Activated CD4-positive, alpha-beta T cell treated with anti-CD3 and anti-CD28 coated beads for 48 hours (primary cell): ENCODE results near the gene ITGAL.
A peak's percentile ranks its signal among the peaks of the same experiment; 100 is the strongest.
"Not testable (repeated sequence)": the region's sequence is repeated elsewhere in the genome, so short reads cannot be mapped to it uniquely, and the experiment has no call there.

ENCODE experiments used
- DNase-seq: peaks from one replicate; pipeline ENCODE4 v3.0.0-alpha.2; 2020

Gene ITGAL

DNA sequence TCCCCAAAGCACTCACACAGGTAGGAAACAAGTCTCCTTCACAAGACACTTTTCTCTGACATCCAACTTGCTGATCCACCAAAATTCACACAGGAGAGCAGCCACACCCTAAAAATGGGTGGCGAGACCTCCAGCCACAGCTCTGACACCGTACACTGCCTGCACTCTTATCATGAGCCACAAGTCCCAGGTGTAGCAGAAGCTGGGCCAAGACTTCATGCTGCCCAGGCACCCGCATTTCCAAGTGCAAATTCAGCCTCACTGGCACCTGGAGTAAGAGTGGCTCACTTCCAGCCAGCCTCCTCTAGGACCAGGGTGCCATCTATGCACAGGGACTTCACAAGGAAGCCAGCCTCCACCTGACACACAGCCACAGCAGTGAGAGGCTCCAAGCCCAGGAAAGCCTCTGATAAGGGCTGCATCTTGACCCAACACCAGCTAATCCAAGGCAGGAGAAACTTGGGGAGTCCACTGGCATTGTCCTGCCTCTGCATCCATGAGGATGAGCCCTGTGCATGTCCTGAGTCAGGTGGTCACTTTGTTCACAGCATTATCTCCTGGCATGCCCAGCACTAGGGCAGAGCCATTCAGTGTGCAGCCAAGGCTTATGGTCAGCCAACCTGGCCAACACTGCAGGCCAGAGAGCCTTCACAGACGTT, 56.4 kb downstream of the ITGAL start:
- DNase-seq = no peak

DNA sequence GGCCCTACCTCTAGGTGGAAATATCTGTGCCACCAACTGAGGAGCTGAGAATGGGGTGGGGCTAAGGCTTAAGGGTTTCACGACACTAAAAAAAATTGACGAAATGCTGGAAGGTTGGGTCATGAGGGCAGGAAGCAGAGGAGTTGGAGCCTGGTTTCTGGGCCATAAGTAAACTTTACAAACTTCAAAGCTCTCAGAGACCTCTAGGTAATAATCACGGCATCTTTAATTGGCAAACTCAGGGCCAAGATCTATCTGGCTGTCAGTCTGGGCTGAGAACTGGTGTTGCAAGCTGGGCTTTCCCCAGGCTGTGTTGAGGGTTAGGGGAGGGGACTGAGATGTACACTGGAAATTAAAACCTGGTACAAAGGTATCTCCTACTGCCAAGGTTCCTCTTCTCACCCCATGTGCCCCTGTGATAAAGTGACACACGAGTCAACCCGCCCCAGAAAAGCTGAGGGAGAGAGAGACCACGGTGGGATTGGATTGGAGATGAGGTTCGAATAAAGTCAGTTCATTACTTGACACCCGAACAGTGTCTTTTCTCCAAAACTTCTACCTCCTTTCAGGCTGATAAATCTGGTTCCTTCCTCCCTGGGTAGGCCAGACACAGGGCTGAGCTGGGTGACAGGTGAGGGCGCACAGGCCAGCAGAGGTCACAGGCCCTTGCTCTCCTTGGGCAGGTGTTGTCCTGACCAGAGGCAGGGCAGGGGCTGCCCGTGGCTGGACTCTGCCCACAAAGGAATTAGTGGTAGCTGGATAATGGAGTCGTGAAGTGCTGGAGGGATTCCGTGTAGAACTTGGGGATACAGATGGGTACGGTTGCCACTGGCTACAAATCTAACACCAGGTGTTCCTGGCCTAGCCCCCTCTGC, 57.9 kb downstream of the ITGAL start:
- DNase-seq = no peak

DNA sequence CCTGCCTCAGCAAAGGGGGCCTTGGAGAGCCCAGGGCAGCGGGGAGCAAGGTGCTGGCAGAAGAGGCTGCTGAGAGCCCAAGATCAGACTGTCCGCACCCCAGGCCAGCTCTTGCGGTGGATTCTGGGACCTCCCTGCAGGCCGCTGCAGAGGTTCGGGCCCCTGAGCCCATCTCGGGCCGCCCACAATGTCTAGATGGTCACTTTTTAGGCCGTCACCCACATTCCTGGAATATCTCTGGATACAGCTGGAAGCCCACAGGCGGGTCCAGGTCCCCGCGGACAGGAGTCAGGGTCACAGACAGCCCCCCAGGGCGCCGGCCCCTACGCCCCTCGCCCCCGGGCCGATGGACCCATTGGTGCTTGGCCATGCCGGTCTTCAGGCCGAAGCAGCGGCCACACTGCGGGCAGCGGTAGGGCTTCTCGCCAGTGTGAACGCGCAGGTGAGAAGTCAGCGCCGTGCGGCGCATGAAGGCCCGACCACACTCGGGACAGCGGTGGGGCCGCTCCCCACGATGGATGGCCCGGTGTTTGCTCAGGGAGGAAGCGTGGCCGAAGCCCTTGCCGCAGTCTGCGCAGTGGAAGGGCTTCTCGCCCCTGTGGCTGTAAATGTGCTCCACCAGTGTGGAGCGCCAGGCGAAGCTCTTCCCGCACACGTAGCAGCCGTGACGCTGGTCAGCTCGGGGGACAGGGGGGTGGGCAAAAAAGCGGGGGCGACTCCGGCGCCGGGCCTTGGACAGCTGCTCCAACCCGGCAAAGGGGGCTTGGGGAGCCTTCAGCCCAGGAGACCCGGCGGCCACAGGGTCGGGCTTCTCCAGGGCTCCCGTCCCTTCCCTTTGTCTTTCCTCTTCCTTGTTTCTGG, 60.0 kb downstream of the ITGAL start:
- DNase-seq = no peak

DNA sequence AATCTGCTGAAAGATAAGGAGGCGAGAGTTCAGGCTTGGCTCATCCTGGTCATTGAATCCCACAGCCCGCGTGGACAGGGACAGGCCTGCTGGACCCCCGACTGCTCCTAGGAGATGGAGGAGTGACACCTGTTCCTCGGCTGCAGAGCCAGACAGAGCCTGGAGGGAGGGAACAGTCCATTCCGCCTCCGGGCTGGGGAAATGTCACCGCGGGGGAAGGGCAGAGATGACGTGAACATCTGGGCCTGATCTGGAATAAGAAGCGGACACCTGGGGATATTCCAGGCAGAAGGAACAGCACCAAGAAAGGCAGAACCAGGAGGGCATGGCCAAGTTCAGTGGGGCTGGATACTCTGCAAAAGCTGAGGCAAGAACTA, 60.6 kb downstream of the ITGAL start:
- no peak for DNase-seq

DNA sequence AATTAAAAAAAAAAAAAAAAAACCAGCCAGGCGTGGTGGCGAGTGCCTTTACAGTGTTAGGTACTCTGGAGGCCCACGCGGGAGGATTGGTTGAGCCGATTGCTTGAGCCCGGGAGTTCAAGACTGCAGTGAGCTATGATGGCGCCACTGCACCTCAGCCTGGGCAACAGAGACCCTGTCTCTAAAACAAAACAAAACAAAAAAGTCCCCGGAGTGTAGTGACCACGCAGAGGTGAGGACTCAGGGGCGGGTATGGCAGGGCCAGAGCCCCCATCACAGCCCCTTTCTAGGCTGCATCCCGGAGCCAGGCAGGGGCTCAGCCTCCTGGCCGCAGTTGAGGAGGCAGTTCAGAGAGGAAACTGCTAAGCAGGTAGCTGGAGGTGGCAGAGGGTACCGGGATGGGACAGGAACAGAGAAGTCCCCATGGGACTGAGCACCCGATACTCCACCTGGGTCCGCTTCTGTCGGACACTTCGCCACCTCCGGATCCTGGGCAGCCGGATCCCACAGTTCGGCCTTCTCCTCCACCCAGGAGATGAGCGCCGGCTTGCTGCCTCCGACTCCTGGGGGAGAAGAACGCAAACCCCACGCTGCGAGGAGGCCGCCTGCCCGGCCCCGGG, 61.3 kb downstream of the ITGAL start:
- DNase-seq = peak; percentile 53

DNA sequence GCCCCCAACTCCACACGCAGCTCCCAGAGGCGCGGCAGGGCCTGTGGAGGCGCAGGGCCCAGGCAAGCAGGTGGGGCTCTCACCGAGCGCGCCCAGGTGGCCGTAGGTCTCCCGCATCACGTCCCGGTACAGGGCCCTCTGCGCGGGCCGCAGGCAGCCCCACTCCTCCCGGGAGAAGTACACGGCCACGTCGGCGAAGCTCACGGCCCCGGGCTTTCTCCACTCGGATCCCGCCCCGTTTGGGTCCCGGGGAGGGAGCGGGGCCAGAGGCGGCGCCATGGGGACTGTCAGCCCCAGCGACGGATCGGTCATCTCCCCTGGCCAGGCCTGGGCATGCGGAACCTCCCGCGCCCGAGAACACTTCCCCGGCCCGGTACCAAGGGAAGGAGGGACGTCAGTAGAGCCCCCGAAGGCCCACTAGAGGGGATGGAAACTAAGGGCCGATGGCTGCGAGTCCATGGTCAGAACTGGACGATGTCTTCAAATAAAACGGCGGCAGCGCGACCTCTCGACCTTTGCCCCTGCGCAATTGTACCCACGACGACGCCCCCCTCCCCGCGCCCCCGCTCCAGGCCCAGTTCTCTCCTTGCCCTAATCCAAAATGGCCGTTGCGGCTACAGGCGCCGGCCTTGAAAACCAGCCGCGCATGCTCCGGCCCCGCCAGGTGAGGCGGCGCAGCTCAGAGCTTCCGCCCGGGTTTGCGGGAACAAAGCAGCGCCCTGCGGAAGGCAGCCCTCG, 62.0 kb downstream of the ITGAL start, which contains the start of gene ZNF747:
Gene ZNF747, minus strand, starts transcription at position 491 of the 738 bp plus-strand sequence. Its CDS starts 179 bp downstream, at position 312.
- DNase-seq = peak; percentile 94

DNA sequence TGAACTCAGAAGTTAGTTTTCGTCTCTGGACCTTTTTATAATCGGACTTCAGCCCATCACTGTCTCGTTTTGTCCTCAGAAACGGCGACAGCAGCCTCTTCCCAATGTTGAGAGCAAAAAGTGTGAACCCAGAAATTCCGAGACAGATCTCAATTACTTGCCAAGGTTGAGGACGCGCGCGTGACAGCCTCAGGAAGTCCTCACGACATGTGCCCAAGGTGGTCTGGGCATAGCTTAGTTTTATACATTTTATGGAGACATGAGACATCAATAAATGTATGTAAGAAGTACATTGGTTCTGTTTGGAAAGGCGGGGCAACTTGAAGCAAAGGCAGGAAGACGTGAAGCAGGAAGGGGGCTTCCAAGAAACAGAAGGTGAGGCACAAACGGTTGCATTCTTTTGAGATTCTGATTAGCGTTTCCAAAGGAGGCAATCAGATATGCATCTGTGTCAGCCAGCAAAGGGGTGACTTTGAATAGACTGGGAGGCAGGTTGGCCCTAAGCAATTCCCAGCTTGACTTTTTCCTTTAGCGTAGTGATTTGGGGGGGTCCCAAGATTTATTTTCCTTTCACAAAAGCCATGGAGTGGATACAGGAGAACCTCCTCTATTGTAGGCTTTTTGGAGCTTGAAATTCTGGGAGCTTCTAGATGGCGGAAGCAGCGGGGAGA, 62.7 kb downstream of the ITGAL start:
- no peak for DNase-seq

DNA sequence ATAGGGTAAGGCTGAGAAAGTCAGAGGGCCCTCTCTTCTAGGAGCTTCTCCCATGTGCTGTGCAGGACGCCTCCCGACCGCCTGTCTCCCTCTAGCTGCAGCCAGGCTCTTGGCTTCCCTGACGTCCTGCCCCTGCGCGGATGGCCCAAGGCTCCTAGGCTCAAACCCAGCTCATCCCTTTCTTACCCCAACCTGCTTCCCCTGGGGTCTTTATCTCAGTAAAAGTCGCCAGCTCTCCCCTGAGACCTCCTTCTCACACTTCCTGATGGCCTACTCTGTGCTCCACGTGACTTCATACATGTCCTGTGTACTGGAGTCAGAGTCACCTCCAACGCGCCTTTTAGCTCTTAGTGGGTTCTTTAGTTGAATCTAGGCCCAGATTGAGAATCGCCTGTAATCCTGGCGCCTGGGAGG, 63.2 kb downstream of the ITGAL start:
- peak; percentile 80 for DNase-seq

DNA sequence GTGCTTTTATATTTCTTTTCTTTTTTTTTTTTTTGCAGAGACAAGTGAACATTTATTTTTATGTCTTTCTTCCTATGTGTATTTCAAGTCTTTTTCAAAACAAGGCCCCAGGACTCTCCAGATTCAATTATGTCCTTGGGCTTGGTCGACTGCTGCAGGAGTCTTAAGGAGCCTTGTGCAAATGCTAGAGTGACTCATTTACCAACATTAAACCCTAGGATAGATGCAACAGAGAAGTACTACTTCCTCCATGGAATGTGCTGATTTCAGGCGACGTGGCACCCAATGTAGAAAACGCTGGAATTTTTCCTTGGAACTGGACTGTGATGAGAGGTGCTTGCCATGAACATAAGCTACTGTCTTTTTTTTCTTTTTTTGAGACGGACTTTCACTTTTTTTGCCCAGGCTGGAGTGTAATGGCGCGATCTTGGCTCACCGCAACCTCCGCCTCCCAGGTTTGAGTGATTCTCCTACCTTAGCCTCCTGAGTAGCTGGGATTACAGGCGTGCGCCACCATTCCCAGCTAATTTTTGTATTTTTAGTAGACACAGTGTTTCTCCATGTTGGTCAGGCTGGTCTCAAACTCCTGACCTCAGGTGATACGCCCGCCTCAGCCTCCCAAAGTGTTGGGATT, 64.0 kb downstream of the ITGAL start:
- DNase-seq = not testable (repeated sequence)

DNA sequence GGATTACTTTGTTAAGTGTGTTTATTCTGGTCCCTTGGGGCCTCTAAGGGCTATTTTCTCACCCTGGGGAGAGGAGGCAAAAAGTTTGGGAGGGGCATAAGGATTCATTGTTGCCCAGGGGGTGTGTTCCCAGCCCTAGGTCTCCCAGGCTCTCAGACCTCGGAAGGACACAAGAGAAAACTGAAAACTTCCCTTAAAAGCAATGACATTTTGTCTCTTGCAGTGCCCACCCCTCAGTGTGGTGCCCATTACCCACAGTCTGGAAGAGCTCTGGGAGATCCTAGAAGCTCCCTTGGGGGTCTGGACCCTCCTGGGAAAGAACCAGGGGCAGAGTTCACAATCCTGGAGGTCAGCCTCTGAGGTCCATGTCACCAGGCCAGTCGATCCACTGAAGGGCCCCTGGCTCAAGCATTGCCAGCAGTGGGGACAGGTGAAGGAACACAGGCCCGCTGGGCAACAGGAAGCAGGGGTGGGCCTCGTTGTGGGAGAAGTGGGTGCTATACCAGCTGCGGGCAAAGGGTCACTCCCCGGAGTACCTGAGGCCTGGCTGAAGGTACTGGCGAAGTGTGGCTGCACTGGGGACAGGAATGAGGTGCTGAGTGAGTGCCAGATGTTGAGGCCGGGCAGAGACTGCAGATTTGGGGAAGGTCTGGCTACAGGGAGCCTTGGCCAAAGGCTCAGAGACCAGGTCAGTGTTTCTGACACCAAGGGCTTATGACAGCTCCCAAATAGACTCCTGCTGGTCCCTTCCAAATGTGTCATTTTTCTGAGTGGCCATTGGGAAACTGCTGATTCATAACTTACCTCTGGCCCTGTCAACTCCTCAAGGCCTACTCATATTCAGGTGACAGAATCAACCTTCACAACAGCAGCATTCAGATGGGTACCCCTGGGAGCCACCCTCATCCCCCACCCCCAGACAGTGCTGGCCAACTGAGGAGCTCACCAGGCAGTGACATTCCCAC, 66.7 kb downstream of the ITGAL start:
- no peak for DNase-seq

DNA sequence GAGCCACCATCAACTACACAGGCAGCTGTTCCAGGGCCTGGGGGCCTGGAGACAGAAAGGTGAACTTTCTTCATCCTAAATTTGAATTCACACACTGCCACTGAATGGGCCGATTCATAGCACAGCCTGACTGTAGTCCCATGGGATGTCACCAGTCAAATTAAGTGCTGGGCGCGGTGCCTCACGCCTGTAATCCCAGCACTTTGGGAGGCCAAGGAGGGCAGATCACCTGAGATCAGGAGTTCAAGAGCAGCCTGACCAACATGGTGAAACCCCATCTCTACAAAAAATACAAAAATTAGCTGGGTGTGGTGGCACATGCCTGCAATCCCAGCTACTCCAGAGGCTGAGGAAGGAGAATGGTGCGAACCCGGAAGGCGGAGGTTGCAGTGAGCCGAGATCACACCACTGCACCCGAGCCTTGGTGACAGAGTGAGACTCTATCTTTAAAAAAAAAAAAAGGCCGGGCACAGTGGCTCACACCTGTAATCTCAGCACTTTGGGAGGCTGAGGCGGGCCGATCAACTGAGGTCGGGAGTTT, 67.5 kb downstream of the ITGAL start:
- DNase-seq = not testable (repeated sequence)

DNA sequence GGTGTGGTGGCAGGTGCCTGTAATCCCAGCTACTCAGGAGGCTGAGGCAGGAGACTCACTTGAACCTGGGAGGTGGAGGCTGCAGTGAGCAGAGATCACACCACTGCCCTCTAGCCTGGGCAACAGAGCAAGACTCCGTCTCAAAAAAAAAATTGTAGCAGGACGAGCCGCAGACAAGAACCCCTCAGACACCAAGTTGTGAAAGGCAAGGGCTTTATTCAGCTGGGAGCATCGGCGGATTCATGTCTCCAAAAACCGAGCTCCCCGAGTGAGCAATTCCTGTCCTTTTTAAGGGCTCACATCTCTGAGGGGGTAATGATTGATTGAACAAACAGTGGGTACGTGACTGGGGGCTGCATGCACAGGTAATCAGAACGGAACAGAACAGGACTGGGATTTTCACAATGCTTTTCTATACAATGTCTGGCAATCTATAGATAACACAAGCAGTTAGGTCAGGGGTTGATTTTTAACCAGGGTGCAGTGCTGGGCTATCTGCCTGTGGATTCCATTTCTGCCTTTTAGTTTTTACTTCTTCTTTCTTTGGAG, 68.4 kb downstream of the ITGAL start:
- DNase-seq = not testable (repeated sequence)

DNA sequence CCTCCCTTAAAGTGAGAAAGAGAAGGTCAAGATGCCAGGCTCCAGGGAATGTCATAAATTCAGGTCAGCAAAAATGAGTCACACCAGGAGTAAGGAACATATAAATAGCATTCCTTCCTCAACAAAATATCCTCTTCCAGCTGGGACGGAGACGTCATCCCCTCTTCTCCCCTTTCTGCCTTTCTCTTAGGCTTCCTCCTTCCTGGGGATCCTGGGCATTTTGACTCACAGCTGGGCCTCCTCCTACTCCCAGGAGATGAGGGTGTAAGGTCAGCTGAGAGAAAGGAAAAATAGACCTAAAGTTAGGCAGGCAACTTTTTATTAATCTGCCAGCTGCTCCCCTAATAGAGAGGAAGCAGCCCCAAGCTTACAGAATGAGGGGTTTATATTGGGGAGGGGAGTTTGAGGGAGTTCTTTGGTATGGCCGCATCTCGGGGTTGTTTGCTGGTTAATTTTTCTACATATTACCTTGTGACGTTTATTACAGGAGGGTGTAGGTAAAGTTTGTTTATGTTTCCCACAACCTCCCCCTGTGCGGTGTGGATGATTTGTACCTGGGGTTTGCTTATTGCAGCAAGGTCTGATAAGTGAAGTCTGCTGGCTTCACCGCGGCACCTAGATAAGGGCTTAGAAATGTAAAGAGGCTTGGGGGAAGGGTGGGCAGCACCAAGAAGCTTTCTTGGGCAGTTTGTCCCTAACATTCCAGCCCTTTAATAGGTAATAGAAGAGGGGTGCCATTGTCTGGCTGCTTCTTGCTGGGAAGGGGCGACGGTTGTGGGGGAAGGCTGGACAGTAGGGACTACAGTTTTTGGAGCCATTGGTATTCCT, 69.2 kb downstream of the ITGAL start:
- no peak for DNase-seq

DNA sequence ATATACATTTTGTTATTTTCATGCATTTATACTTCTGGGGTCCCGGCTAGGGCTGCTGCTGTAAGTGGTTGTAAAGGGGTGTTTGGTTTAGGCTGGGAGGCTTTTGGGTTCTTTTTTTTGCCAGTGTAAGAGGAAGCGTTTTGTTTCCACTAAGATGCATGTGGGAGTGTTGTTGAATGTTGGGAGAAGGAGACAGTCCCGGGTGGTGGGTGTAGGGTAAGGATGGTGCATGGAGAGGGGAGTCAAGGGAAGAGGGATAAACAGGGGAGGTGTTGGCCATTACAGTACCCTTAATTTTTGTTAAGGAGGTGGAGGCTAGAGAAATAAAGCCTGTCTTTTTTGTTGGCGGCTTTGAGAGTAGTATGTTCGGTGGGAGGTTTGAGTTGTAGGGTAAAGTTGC, 70.5 kb downstream of the ITGAL start:
- DNase-seq = no peak

DNA sequence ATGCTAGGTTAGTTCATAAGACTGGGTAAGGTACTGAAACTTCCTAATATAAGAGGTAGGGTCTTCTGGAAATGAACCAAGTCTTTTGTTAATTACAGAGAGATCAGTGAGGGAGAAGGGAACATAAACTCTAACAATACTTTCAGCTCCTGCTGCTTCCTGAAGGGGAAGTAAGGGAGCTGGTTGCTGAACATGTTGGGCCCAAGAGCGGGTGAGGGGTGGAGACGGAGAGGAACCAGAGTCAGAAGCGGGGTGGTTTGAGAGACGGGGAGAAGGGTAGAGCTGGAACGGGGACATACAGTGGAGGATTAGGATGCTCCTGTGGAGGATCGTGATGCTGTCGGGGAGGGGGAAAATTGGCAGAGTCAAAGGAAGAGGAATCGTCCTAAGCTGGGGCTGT, 73.6 kb downstream of the ITGAL start:
- no peak for DNase-seq

DNA sequence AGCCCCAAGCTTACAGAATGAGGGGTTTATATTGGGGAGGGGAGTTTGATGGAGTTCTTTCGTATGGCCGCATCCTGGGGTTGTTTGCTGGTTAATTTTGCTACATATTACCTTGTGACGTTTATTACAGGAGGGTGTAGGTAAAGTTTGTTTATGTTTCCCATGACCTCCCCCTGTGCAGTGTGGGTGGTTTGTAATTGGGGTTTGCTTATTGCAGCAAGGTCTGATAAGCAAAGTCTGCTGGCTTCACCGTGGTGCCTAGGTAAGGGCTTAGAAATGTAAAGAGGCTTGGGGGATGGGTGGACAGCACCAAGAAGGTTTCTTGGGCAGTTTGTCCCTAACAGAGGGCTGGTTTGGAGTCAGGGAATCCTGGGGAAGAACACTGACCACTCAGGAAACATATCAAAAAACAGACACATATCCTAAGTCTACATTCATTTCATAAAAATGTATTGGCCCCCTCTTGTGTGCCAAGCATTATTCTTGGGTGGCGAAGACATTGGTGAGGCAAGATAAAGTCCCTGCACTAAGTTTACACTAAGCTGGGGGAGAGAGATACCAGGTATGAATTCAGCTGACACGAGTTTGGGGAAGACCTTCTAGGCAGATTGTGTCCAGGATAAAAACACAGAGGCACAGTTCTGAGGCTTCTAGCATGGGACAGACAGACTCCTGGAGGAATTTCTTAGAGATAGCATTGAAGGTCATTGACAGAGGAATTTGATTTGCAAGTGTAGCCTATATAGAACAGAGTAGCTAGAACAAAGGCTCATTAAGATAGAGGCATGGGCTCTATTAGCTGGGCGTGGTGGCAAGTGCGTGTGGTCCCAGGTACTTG, 76.1 kb downstream of the ITGAL start:
- DNase-seq = no peak

DNA sequence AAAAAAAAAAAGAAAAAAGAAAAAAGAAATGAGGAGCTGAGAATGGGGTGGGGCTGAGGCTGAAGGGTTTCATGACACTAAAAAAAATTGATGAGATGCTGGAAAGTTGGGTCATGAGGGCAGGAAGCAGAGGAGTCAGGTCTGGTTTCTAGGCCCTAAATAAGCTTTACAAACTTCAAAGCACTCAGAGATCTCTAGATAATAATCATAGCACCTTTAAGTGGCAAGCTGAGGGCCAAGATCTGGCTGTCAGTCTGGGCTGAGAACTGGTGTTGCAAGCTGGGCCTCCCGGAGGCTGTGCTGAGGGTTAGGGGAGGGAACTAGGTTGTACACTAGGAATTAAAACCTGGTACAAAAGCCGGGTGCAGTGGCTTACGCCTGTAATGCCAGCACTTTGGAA, 79.2 kb downstream of the ITGAL start:
- DNase-seq = peak; percentile 75
